ENCODE data around the gene PPP1R17. TPM values are rescaled to one million over a fixed set of nuclear protein-coding genes. Genes with fewer than 3 reads are reported as not detected.

Gene PPP1R17
- total RNA-seq, 1 experiment from 2014 or later = not detected

DNA sequence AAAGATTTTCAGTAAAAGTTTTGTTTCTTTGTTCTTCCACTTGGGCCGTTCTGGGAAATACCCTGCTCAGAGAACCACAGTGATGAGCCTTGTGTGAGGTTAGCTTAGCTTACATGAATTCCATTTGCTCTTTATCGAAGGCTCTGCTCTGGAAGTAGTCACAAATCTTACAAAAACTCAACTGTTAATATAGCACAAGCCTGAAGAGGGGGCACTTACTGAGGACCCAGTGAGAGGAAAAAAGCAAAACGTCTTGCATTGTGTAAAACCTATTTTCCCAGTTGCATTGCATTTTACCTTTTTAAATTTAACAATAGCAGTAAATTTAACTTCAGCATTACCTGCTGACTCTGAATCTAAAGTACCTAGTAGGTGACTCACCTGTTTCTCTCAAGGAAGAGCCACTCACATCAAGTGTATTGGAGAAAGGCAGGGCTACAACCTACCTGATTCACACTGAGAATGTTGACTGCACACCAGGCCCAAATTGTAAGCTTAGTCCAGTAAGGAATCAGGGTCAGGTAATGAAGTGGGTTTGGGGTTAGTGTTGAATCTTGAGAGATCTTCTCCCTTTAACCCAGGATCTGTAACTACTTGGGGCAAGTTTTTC is 42.3 kb downstream of the PPP1R17 start:
- BruUV-seq (replicated peaks) = no TSS peak
- Histone ChIP-seq H3K27me3 (ENCODE audit: control insufficient read depth, insufficient read depth, low read length) (no peaks in the 10 kb centered on the region), H3K4me1 (ENCODE audit: control insufficient read depth, insufficient read depth, low read length) (no peaks in the 10 kb centered on the region), H3K9me3 (ENCODE audit: control insufficient read depth, insufficient read depth, low read depth, low read length) (no peaks in the 10 kb centered on the region), H3K36me3 (ENCODE audit: control insufficient read depth, insufficient read depth, low read length) (no peaks in the 10 kb centered on the region), H3K27ac (ENCODE audit: low read length) (no peak overlapping the region), H3K4me3 (ENCODE audit: low read depth in 2 of 2, low read length in 2 of 2) (no peak overlapping the region)
- intact Hi-C loops (cut with micrococcal nuclease; ENCODE audit: unreplicated experiment) = no loop called here
- no peak for ATAC-seq
- POLR2A ChIA-PET = no interaction called here
- DNase-seq (ENCODE audit: low read depth, low spot score) = no peak
- in situ Hi-C loops (cut with HindIII; ENCODE audit: low pct_unique_long_range_greater_than_20kb, low sequenced_read_pairs) = no loop called here
- CTCF ChIA-PET = interaction anchor here (0.5 kb wide), 1 partner anchor 837 kb away, joined by 3 read pairs; no protein-coding TSS in a partner anchor
- TF ChIP-seq POLR2AphosphoS5 (IDR thresholded peaks at IDR 0.05; ENCODE audit: low read depth, low read length) (no peak), CTCF (IDR thresholded peaks at IDR 0.05) (peak; percentile 12; the same call in 1 of the 2 replicates), SIN3A (IDR thresholded peaks at IDR 0.05; ENCODE audit: borderline replicate concordance, insufficient read depth, low read depth, low read length) (no peak)

DNA sequence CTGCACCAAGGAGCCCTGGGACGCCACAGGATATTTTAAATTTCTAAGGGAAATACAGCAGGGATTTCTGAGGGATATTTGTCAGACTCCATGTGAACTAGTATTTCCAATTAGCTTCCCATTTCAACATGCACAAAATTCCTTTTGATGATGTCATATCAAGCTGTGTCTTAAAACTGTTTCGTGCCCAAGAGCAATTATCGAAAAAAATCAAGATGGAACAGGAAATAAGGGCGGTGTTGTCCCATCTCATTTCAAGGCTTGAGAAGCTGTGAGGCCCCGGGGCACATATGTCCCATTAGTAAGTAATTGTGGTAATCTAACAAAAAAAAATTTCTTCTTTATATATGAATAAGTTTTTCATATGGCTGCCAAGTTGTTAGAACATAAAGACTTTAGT is 47.4 kb downstream of the PPP1R17 start:
- CTCF ChIA-PET = interaction anchor here (0.7 kb wide), 1 partner anchor 540 kb away, joined by 3 read pairs; no protein-coding TSS in a partner anchor
- DNase-seq (ENCODE audit: low read depth, low spot score) = no peak
- no peak overlapping the region for H3K4me3 ChIP-seq (ENCODE audit: low read depth in 2 of 2, low read length in 2 of 2)
- no peaks in the 10 kb centered on the region for H3K27me3 ChIP-seq (ENCODE audit: control insufficient read depth, insufficient read depth, low read length)
- H3K36me3 ChIP-seq (ENCODE audit: control insufficient read depth, insufficient read depth, low read length) = no peaks in the 10 kb centered on the region
- no peak for ATAC-seq
- no TSS peak for BruUV-seq (replicated peaks)
- in situ Hi-C loops (cut with HindIII; ENCODE audit: low pct_unique_long_range_greater_than_20kb, low sequenced_read_pairs) = no loop called here
- POLR2A ChIA-PET = no interaction called here
- TF ChIP-seq POLR2AphosphoS5 (IDR thresholded peaks at IDR 0.05; ENCODE audit: low read depth, low read length) (no peak), SIN3A (IDR thresholded peaks at IDR 0.05; ENCODE audit: borderline replicate concordance, insufficient read depth, low read depth, low read length) (no peak), REST (IDR thresholded peaks at IDR 0.05; ENCODE audit: insufficient read depth in 1 of 2, low read depth in 2 of 2, low read length in 1 of 2) (no peak), TCF7L2 (IDR thresholded peaks at IDR 0.05; ENCODE audit: low read depth, low read length) (no peak), CTCF (IDR thresholded peaks at IDR 0.05) (no peak)
- intact Hi-C loops (cut with micrococcal nuclease; ENCODE audit: unreplicated experiment) = no loop called here
- H3K9me3 ChIP-seq (ENCODE audit: control insufficient read depth, insufficient read depth, low read depth, low read length) = no peaks in the 10 kb centered on the region
- no peak overlapping the region for H3K27ac ChIP-seq (ENCODE audit: low read length)
- no peaks in the 10 kb centered on the region for H3K4me1 ChIP-seq (ENCODE audit: control insufficient read depth, insufficient read depth, low read length)

Data from Panc1 (cell line).